SKM-1 treated with dmso at 0.1 percent for 144 hours (cell line): ENCODE data around the gene CTNNBL1.
"Not testable (repeated sequence)": the region's sequence is repeated elsewhere in the genome, so short reads cannot be mapped to it uniquely, and the experiment has no call there.

ENCODE experiments used
- DNase-seq: peaks from one replicate; lab custom pipeline; 2025; ENCODE audit not compliant: unreplicated experiment; lab: John Stamatoyannopoulos, UW

CTNNBL1 gene, protein sequence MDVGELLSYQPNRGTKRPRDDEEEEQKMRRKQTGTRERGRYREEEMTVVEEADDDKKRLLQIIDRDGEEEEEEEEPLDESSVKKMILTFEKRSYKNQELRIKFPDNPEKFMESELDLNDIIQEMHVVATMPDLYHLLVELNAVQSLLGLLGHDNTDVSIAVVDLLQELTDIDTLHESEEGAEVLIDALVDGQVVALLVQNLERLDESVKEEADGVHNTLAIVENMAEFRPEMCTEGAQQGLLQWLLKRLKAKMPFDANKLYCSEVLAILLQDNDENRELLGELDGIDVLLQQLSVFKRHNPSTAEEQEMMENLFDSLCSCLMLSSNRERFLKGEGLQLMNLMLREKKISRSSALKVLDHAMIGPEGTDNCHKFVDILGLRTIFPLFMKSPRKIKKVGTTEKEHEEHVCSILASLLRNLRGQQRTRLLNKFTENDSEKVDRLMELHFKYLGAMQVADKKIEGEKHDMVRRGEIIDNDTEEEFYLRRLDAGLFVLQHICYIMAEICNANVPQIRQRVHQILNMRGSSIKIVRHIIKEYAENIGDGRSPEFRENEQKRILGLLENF

DNA sequence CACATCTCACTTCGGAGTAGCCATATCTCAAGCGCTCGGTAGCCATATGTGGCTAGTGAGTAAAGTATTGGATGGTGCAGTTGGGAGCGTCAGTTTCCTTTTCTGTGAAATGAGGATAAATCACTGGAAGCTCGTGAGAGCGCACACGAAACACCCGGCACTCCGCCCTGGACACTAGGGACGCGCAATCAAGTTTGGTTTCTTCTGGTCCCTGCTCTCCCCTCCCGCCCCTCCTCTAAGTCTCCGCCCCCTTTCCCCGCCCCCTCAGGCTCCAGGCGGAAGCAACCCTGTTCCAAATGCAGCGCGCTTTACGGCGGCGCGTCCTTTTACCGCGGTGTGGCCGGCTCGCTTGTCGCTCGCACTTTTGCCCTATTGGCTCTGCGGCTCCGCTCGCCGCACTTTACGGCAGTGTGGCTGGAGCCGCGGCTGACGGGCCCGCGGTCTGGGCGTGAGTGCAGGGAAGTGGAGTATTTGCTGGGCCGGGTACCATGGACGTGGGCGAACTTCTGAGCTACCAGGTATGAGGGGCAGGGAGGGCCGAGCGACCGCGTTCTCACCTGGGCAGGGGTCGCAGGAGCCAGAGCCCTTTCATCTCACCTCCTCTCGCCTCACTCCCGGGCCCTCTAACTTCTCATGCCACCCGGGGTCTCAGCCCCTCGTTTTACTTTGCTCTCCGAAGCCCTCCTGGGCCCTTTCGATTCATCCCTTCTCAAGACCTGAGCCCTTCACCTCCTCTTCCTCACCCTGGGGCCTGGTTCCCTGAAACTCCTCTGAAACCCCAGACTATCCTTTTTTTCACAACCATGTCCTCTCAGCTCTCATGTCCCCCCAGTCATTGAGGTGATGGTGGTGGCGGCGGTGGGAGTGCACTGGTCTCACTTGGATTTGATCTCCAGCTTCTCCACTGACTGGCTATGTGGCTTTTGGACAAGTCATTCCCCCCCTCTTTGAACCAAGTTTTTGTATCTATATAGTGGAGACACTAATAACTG, at the start of gene CTNNBL1:
Gene CTNNBL1, plus strand, starts transcription at position 396 of the 992 bp plus-strand sequence. Its CDS starts 93 bp downstream, at position 489.
- DNase-seq, result peak; percentile 87

DNA sequence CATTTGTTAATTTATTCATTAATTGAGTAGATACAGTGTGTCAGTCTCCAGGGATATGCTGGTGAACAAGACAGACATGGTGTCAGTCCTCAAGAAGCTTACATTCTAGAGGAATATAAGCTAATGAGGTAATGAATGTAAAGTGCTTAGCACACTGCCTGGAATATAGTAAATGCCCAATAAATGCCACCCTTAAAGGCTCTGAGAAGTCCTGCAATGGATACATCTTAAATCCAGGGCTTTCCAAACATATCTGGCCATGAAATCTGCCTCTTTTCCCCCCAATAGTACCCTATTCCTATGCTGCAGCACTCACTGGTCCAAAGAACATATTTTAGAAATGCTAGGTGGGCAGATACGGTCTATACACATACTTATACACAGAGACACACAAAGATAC, 49.2 kb upstream of the CTNNBL1 start:
- DNase-seq, result no peak

DNA sequence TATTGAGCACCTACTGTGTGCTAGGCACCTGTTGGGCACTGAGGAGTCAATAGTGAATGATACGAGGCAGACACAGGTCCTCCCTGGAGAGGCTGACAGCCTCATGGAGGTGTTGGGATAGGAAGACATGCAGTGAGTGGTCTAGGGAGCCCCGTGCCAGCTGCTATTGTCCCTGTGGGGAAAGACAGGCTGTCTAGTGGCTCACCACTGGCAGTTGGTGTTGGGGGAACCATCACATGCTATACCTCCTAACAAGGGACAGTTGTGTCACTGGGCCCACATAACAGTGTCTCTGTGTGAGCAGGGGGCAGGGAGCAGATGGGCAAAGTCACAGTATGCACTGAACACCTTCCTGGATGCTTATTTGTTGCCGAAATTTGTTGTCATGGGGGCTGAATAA, 45.9 kb upstream of the CTNNBL1 start:
- no peak for DNase-seq

DNA sequence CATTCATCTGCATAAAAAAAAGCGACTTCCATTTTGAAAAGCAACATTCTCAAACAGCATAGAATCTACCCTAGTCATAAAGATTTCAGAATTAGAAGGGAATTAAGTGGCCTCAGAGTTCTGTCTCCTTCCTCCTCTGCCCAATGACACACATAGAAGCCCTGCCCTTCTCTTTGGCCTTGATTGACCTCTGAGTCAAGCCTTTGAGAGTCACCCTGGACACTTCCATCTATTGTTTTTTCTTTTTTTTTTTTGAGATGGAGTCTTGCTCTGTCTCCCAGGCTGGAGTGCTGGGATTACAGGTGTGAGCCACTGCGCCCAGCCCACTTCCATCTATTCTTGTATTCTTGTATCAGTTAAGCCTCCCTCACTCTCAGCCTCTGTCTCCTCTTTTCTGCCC, 44.8 kb upstream of the CTNNBL1 start:
- DNase-seq, result no peak

DNA sequence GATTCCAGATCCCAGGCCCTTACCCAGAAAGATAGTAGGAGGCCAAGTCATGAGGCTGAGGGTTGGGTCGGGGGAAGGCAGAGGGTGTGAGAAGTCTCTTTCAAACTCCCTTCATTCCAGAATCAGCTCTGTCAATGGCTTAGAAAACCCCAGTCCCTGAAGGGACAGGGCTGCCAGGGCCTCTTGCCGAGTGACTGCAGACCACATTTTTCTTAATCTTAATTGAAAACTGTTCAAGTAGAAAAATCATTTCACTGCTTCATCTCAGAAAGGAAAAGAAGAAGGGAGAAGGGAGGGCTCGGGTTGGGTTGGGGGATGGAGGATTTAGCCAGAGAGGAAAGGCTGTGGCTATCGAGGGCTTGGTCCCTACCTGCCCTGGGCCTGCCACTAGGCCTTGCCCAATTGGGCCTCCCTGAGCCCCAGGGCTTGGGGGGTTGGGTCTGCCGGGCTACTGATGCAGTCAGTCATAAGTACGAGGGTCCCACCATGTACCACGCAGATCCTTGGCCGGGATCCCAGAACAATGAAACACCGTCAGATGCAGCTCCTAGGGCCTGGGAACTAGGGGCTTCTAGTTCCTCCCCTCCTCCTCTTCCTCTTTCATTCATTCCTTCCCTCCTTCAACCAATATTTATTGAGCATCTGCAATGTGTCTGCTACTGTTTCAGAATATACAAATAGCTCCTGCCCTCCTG, 44.0 kb upstream of the CTNNBL1 start:
- no peak for DNase-seq

DNA sequence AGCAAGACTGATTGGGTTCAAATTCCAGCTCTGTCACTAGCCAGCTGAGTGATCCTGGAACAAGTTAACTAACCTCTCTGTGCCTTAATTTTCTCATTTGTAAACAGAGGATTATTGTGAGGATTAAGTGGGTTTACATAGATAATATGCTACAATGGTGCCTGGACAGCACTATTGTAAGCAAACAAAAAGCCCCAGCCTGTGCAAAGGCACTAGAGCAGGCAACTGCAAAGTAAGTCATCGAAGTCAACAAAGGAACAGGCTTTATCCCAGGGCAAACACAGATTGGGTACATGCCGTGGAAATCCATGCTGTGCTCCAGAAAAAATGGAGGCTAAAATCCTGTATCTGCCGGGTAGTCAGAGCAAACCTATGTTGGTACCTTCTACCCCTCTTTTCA, 43.2 kb upstream of the CTNNBL1 start:
- no peak for DNase-seq

DNA sequence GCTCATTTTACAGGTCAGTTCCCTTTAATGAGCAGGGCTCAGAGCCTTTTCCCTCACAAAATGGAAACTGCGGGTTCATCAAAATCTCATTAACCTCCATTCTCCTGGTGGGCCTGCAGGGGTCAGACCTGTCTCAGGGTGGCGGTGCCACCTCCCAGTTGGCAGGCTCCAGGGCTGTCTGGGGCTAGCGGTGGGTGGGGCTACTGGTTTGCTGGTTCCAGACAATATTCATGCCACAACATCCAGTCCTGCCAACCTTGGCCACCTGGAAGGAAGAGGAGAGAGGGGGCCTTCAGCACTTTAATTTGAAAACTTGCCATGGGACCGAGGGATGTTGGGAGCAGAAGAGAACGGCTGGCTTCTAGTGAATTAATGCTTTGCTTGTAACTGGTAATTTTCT, 41.9 kb upstream of the CTNNBL1 start:
- peak; percentile 5 for DNase-seq

DNA sequence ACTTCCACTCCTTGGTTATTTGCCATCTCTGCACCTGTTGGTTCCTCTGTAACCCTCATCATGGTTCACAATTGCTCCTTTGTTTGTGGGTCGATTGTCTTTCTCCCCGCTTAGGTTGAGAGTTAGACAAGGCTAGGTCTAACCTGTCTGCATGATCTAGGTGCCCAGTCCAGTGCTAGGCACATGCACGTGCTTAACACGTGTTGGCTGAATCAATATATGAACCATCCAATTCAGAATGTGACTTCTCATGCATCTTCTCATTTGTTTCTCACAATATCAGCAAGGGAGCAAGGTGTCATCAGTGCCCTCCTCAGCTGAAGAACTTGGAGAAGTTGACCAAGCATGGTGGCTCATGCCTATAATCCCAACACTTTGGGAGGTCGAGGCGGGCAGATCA, 36.9 kb upstream of the CTNNBL1 start:
- DNase-seq, result no peak

DNA sequence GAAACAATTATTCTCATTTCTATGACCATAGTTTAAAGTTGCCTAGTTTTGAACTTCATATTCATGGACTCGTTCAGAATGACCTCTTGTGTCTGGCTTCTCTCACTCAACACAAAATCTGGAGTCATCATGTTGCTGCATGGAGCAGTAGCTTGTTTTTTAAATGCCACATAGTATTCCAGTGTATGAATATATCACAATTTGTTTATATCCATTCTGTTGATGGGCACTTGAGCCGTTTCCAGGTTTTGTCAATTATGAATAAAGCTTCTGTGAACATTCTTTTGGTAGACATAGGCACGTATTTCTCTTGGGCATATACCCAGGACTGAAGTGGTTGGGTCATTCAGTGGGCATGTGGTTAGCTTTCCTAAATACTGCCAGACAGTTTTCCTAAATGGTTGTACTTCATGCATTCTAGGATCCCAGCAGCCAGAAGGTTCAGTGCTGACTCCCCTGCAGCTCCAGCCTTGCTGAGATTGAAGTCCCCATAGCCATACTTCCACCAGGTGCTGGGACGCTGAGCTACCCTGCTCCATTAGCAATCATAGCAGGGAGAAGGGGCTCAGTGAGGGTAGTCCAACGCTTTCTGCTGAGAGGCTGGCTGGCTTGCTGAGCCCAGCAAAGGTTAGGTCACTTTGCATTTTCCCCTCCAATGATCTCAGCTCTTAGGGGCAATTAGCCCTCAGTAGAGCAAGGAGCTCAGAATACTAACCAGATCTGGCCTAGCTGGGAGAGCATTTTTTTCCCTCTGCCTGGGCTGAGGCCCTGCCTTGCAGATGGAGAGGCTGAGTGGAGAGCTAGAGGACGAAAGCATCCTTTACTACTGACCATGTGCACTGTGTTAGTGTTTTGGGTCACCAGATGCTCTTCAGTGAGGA, 35.7 kb upstream of the CTNNBL1 start:
- DNase-seq, result no peak

DNA sequence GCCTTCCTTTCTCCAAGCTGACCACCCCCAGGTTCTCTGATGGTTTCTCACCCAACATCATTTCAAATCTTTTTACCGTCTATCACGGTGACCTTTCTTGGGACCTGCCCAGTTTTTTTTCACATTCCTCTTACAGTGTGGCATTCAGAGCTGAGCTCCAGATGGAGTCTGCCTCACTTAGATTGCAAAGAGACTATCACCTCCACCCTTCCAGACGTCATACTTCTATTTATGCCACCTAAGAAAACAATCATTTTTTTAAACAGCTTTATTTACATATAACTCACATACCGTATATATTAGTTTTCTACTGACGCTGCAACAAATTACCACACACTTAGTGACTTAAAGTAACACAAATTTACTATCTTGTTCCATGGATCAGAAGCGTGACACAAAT, 32.3 kb upstream of the CTNNBL1 start:
- DNase-seq, result no peak

DNA sequence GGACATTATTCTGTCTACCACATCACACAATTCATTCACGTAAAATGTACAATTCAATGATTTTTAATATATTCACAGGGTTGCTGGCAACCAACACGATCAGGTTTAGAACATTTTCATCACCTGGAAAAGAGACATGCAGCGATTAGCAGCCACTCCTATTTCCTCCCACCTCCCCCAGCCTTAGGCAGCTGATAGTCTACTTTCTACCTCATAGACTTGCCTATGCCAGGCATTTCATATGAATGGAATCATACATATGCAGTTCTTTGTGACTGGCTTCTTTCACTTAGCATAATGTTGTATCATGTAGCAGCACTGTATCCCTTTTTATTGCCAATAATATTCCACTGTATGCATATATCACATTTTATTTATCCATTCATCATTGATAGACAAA, 31.5 kb upstream of the CTNNBL1 start:
- DNase-seq, result no peak

DNA sequence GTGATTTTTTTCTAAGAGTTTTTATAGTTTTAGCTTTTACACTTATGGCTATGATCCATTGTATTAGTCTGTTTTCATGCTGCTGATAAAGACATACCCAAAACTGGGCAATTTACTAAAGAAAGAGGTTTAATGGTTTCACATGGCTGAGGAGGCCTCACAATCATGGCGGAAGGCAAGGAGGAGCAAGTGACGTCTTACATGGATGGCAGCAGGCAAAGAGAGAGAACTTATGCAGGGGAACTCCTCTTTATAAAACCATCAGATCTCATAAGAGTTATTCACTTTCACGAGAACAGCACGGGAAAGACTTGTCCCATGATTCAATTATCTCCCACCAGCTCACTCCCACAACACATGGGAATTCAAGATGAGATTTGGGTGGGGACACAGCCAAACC, 29.2 kb upstream of the CTNNBL1 start:
- DNase-seq, result not testable (repeated sequence)

DNA sequence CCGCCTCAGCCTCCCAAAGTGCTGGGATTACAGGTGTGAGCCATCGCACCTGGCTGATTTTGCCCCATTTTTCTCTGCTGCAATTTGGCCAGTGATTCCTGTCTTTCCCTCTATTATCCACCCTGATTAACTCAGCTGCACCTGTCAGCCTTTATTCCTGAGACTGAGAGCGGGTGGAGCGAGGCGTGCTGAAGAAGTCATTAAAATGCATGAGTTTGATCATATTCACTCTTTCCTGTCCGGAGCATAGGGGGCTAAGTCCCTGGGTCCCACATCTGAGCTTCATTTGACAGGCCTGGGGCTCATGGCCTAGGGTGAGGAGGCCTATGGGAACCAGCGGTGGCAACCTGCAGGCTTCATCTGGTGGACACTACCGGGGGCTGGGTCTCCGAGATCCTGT, 25.7 kb upstream of the CTNNBL1 start:
- no peak for DNase-seq

DNA sequence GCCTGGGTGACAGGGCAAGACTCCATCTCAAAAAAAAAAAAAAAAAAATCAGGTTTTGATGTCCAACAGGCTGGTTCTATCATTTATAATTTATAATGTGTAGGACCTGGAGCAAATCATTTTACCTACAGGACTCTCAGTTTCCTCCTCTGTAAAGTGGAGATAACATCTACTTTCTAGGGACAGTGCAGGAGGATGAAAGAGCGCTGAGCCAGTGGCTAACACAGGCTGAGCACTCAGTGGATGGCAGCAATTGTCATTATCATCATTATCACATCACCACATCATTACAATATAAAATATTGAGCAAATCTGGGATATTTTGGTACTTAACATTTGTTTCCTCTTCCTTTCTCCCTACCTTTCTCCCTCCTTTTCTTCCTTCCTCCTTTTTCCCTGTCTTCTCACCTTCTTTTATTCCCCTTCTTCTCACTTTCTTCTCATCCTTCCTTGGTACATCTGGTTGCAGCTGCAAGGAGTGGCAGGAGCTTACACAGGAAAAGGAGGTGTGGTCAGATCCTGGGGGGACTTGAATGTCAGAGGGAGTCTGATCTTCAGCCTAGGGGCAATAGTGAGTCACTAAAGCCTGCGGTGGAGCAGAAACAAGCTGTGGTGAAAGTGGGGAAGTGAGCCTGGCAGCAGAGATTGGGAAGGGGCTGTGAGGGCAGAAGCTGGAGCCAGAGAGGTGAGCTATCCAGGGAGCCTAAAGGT, 24.6 kb upstream of the CTNNBL1 start:
- DNase-seq, result peak; percentile 21

DNA sequence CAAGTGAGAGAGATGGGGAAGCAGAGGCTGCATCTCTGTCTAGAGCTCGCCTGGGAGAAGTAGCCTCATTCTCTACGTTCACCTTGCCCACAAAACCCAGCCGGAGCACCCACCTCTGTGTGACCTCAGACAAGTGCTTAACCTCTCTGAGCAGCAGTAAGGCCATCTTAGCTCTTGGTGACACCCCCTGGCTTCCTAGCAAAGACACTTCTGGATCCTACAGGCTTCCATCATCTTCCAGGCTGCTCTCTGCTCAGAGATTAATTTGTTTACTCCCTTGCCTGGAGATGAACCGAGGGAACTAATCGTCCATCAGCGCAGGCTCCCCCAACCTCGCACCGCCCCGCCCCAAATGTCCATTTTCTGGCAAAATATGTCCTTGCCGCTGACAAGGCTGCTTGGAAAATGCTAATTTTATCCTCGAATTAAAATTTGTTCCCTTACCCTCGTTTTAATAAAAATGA, 24.0 kb upstream of the CTNNBL1 start:
- no peak for DNase-seq

DNA sequence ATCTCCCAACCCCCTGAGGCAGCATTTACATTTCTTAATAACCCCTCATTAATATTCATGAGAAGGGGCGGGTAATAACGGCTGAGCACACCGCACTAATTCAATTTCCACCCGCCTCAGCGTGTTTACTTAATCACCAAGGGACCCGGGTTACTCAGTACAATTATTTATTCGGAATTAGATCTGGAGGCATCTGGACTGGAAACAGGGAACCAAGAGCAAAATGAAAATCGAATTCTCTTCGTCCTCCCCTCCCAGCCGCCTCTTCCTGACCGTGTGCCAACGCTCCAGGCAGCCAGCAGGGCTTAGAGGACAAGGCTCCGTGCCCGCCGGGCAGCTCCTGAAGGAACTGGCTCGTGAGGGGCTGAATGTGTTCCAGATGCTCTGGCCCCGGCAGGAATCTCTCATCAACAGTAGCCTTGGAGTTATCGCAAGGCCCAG, 23.5 kb upstream of the CTNNBL1 start:
- DNase-seq, result no peak

DNA sequence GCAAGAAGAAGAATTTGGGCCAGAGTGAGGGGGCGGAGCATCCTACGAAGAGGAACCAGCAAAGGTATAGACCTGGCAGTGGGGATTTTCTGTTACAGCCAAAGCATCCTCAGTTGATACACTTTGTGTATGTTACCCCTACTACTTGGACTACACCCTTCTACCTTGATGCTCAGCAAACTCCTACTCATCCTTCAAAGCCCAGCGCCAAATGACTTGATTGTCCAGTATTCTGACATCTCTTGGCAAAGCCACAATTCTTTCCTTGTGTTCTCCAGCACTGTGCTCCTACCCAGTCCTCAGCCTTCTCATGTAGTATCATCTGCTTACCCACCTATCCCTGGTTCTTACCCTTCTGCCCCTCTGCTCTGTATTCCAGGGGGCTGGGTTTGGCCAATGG, 21.7 kb upstream of the CTNNBL1 start:
- no peak for DNase-seq

DNA sequence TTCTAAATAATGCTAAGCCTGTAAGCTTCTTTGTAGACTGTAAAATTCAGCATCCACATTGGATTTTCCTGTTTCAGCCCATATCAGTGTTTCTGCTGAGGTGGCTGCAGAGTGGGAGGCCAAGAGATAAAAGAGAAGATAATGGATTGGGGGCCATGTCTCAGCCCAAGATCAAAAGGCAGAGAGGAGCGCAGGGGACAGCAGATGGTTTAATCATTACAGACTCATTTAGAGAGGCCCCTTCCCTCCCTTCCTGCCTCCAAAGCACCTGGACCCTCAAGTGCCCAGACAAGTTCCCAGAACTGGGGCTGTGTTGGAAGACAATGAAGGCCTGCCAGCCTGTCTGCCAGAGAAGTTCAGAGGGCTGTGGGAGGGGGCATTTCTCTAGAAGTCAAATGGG, 20.4 kb upstream of the CTNNBL1 start:
- no peak for DNase-seq

DNA sequence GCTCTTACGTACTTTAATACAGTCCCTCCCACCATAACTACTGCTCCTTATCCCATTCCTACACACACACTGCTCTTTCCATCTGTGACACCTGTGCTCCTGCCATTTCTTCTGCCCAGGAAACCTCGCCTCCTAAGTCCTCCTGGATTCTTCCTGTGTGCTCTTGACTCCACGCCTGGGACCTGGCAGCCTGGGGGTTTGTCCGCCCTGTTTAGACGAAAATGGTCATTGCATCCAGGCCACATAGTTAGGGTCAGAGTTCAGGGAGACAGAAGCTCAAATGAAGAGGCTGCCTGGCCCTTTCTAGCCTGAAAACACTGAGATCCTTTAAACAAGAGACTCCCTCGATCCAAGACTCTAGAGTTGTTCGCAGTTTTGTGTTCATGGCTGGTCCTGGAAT, 17.4 kb upstream of the CTNNBL1 start:
- no peak for DNase-seq
